HEK293 (cell line): Measurements from ENCODE around the gene CD86.

Experiments
- CTCF ChIA-PET: fragments of 350-600 bp; formaldehyde crosslinking; extraction: SDS; loops from one replicate; lab custom pipeline; 2021; ENCODE audit warnings: antibody characterized with exemption; lab: Yijun Ruan, JAX
- POLR2A ChIA-PET: fragments of 300-600 bp; formaldehyde crosslinking; extraction: SDS; loops from one replicate; lab custom pipeline; 2020; ENCODE audit warnings: antibody characterized with exemption, inconsistent platforms; lab: Yijun Ruan, JAX
- H3K27ac ChIP-seq: fragments of 200-500 bp; sonication (Bioruptor generic); 2 replicates; pipeline ENCODE4 v1.5.1; 2014; ENCODE audit warnings: low read depth, low read length, control low read depth, inconsistent platforms; ENCODE audit errors: extremely low read depth
- H3K36me3 ChIP-seq, 2 experiments: fragments of 200-500 bp in 1 of 2; sonication (Bioruptor generic) in 1 of 2; 1 replicate in 1 of 2; 2 replicates in 1 of 2; pipeline ENCODE4 v1.5.1; 2014 to 2017; ENCODE audit warnings: inconsistent platforms in 2 of 2, low read length in 2 of 2; ENCODE audit not compliant: control insufficient read depth in 2 of 2, insufficient read depth in 1 of 2
- H3K4me1 ChIP-seq: fragments of 200-500 bp; sonication (Bioruptor generic); 2 replicates; pipeline ENCODE4 v1.5.1; 2014; ENCODE audit warnings: mild to moderate bottlenecking, low read length, inconsistent platforms; ENCODE audit not compliant: control insufficient read depth, insufficient read depth
- H3K4me3 ChIP-seq: 2 replicates; pipeline ENCODE4 v1.5.1; 2011; ENCODE audit warnings: low read depth, mild to moderate bottlenecking, control low read depth, low read length, moderate library complexity
- H3K9me3 ChIP-seq: fragments of 200-500 bp; sonication (Bioruptor generic); 2 replicates; pipeline ENCODE4 v1.5.1; 2014; ENCODE audit warnings: low read depth, low read length, inconsistent platforms; ENCODE audit not compliant: control insufficient read depth, insufficient read depth
- BCL11B ChIP-seq: fragments of 450-650 bp; formaldehyde crosslinking; IDR thresholded peaks from 2 replicates; pipeline ENCODE4 v1.5.1; 2016; ENCODE audit warnings: low read depth, missing biosample characterization, missing genetic modification characterization
- GLIS2 ChIP-seq: fragments of 450-650 bp; formaldehyde crosslinking; IDR thresholded peaks from 2 replicates; pipeline ENCODE4 v1.5.1; 2016; ENCODE audit warnings: missing biosample characterization, missing genetic modification characterization
- MZF1 ChIP-seq: fragments of 450-650 bp; formaldehyde crosslinking; IDR thresholded peaks from 2 replicates; pipeline ENCODE4 v1.5.1; 2017; ENCODE audit warnings: missing biosample characterization, missing genetic modification characterization, borderline replicate concordance
- OSR2 ChIP-seq: fragments of 450-650 bp; formaldehyde crosslinking; IDR thresholded peaks from 2 replicates; pipeline ENCODE4 v1.5.1; 2016; ENCODE audit warnings: missing biosample characterization, missing genetic modification characterization
- OVOL3 ChIP-seq: fragments of 450-650 bp; formaldehyde crosslinking; IDR thresholded peaks from 2 replicates; pipeline ENCODE4 v1.5.1; 2016; ENCODE audit warnings: missing biosample characterization, missing genetic modification characterization
- REPIN1 ChIP-seq: fragments of 450-650 bp; formaldehyde crosslinking; IDR thresholded peaks from 2 replicates; pipeline ENCODE4 v1.5.1; 2017; ENCODE audit warnings: missing biosample characterization, missing genetic modification characterization, low read depth
- ZBTB7A ChIP-seq: fragments of 450-650 bp; formaldehyde crosslinking; IDR thresholded peaks from 2 replicates; pipeline ENCODE4 v1.5.1; 2016; ENCODE audit warnings: low read depth, missing biosample characterization, missing genetic modification characterization
- ZNF16 ChIP-seq: fragments of 450-650 bp; formaldehyde crosslinking; IDR thresholded peaks from 2 replicates; pipeline ENCODE4 v1.5.1; 2016; ENCODE audit warnings: low read depth, missing biosample characterization, missing genetic modification characterization
- ZNF184 ChIP-seq: fragments of 450-650 bp; IDR thresholded peaks from 2 replicates; pipeline ENCODE4 v1.5.1; 2018; ENCODE audit warnings: missing biosample characterization, mild to moderate bottlenecking, missing genetic modification characterization
- ZNF292 ChIP-seq: fragments of 450-650 bp; formaldehyde crosslinking; IDR thresholded peaks from 2 replicates; pipeline ENCODE4 v1.5.1; 2016; ENCODE audit warnings: low read depth, missing biosample characterization, missing genetic modification characterization, borderline replicate concordance
- ZNF302 ChIP-seq: fragments of 450-650 bp; formaldehyde crosslinking; IDR thresholded peaks from 2 replicates; pipeline ENCODE4 v1.5.1; 2016; ENCODE audit warnings: missing biosample characterization, missing genetic modification characterization, low read depth
- ZNF529 ChIP-seq: fragments of 450-650 bp; formaldehyde crosslinking; IDR thresholded peaks from 2 replicates; pipeline ENCODE4 v1.5.1; 2017; ENCODE audit warnings: missing genetic modification characterization, missing biosample characterization; ENCODE audit not compliant: insufficient replicate concordance
- ZNF777 ChIP-seq: fragments of 450-650 bp; formaldehyde crosslinking; IDR thresholded peaks from 2 replicates; pipeline ENCODE4 v1.5.1; 2017; ENCODE audit warnings: missing biosample characterization, missing genetic modification characterization, borderline replicate concordance
- ZSCAN23 ChIP-seq: fragments of 450-650 bp; formaldehyde crosslinking; IDR thresholded peaks from 2 replicates; pipeline ENCODE4 v1.5.1; 2016; ENCODE audit warnings: missing biosample characterization, missing genetic modification characterization
- TF ChIP-seq, protein P1 (sequence below): fragments of 450-650 bp; formaldehyde crosslinking; optimal IDR thresholded peaks from 2 replicates; pipeline ENCODE3; 2016; ENCODE audit warnings: missing biosample characterization, mild to moderate bottlenecking, missing genetic modification characterization
- TF ChIP-seq, protein P2 (sequence below): fragments of 450-650 bp; formaldehyde crosslinking; conservative IDR thresholded peaks from 2 replicates; pipeline ENCODE4 v1.5.1; 2016; ENCODE audit warnings: low read depth, missing biosample characterization, missing genetic modification characterization
- TF ChIP-seq, protein P3 (sequence below): sonication (generic); formaldehyde crosslinking; IDR thresholded peaks from 2 replicates; pipeline ENCODE4 v1.8.1; 2022; ENCODE audit warnings: mild to moderate bottlenecking, moderate library complexity, missing genetic modification reagents
- TF ChIP-seq, protein P4 (sequence below): fragments of 450-650 bp; formaldehyde crosslinking; IDR thresholded peaks from 2 replicates; pipeline ENCODE4 v1.5.1; 2016; ENCODE audit warnings: missing biosample characterization, missing genetic modification characterization
- TF ChIP-seq, protein P5 (sequence below): fragments of 450-650 bp; formaldehyde crosslinking; IDR thresholded peaks from 2 replicates; pipeline ENCODE4 v1.5.1; 2016; ENCODE audit warnings: missing biosample characterization, missing genetic modification characterization
- TF ChIP-seq, protein P6 (sequence below): fragments of 450-650 bp; formaldehyde crosslinking; IDR thresholded peaks from 2 replicates; pipeline ENCODE4 v1.5.1; 2017; ENCODE audit warnings: missing biosample characterization, missing genetic modification characterization

Gene CD86

DNA sequence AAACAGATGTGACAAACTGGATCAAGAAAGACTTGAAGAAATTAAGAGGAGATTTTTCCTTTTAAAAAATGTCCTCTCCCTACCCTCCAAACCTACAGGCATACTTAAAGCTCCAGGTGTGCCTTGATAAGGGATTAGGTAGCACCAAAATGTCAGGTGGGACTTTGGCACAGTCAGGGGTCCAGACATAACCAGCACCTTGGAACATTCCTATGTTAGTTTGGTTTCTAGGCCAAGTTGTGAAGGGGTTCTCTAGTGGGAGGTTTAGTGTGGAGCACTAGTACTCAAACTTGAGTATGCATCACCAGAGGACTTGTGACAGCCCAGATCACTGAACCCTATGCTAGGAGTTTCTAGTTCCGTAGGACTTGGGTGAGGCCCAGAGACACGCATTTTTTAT, 47.0 kb upstream of the CD86 start:
- Histone ChIP-seq H3K9me3 (no peaks in the 10 kb centered on the region), H3K4me1 (no peaks in the 10 kb centered on the region), H3K36me3 (no peaks in the 10 kb centered on the region), H3K27ac (no peak overlapping the region), H3K4me3 (no peak overlapping the region)
- CTCF ChIA-PET = interaction anchor here (1.2 kb wide), 1 partner anchor 13 kb away, joined by 5 read pairs; no protein-coding TSS in a partner anchor
- TF ChIP-seq OVOL3 (tag by site-specific recombination) = no peak
- TF ChIP-seq, protein P1, sequence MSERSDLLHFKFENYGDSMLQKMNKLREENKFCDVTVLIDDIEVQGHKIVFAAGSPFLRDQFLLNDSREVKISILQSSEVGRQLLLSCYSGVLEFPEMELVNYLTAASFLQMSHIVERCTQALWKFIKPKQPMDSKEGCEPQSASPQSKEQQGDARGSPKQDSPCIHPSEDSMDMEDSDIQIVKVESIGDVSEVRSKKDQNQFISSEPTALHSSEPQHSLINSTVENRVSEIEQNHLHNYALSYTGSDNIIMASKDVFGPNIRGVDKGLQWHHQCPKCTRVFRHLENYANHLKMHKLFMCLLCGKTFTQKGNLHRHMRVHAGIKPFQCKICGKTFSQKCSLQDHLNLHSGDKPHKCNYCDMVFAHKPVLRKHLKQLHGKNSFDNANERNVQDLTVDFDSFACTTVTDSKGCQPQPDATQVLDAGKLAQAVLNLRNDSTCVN (tag by site-specific recombination) = no peak
- TF ChIP-seq, protein P2, sequence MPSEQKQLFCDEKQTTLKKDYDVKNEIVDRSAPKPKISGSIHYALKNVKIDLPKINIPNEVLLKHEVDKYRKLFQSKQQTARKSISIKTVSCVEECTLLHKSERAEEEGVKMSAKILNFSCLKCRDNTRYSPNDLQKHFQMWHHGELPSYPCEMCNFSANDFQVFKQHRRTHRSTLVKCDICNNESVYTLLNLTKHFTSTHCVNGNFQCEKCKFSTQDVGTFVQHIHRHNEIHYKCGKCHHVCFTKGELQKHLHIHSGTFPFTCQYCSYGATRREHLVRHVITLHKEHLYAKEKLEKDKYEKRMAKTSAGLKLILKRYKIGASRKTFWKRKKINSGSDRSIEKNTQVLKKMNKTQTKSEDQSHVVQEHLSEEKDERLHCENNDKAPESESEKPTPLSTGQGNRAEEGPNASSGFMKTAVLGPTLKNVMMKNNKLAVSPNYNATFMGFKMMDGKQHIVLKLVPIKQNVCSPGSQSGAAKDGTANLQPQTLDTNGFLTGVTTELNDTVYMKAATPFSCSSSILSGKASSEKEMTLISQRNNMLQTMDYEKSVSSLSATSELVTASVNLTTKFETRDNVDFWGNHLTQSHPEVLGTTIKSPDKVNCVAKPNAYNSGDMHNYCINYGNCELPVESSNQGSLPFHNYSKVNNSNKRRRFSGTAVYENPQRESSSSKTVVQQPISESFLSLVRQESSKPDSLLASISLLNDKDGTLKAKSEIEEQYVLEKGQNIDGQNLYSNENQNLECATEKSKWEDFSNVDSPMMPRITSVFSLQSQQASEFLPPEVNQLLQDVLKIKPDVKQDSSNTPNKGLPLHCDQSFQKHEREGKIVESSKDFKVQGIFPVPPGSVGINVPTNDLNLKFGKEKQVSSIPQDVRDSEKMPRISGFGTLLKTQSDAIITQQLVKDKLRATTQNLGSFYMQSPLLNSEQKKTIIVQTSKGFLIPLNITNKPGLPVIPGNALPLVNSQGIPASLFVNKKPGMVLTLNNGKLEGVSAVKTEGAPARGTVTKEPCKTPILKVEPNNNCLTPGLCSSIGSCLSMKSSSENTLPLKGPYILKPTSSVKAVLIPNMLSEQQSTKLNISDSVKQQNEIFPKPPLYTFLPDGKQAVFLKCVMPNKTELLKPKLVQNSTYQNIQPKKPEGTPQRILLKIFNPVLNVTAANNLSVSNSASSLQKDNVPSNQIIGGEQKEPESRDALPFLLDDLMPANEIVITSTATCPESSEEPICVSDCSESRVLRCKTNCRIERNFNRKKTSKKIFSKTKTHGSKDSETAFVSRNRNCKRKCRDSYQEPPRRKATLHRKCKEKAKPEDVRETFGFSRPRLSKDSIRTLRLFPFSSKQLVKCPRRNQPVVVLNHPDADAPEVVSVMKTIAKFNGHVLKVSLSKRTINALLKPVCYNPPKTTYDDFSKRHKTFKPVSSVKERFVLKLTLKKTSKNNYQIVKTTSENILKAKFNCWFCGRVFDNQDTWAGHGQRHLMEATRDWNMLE (tag by site-specific recombination) = no peak
- no peak for TF ChIP-seq MZF1 (tag by site-specific recombination)
- TF ChIP-seq GLIS2 (tag by site-specific recombination) = no peak
- TF ChIP-seq, protein P3, sequence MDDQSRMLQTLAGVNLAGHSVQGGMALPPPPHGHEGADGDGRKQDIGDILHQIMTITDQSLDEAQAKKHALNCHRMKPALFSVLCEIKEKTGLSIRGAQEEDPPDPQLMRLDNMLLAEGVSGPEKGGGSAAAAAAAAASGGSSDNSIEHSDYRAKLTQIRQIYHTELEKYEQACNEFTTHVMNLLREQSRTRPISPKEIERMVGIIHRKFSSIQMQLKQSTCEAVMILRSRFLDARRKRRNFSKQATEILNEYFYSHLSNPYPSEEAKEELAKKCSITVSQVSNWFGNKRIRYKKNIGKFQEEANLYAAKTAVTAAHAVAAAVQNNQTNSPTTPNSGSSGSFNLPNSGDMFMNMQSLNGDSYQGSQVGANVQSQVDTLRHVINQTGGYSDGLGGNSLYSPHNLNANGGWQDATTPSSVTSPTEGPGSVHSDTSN (CRISPR knock-in tag) = no peak
- TF ChIP-seq OSR2 (tag by site-specific recombination) = no peak
- TF ChIP-seq ZBTB7A (tag by site-specific recombination) = no peak
- TF ChIP-seq, protein P4, sequence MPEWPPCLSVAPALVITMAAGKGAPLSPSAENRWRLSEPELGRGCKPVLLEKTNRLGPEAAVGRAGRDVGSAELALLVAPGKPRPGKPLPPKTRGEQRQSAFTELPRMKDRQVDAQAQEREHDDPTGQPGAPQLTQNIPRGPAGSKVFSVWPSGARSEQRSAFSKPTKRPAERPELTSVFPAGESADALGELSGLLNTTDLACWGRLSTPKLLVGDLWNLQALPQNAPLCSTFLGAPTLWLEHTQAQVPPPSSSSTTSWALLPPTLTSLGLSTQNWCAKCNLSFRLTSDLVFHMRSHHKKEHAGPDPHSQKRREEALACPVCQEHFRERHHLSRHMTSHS (tag by site-specific recombination) = no peak
- POLR2A ChIA-PET = no interaction called here

DNA sequence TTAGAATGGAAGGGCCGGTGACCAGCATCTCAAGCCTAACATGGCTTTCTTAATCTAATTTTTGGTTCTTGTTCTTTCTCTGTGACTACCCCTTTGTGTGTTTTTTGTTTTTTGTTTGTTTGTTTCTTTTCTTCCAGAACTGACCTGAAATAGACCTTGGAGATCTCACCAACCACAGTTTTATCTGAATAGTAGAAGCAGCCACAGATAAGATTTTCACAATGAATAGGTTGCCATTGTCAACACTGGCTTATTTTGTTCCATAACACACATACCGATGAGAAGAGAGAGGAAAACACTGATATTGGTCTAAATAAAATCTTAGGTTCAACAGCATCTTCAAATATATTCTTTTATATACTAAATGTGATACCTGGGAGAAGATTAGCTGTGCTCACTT, 44.7 kb upstream of the CD86 start:
- no peak overlapping the region for H3K27ac ChIP-seq
- ChIA-PET CTCF (no interaction called here), POLR2A (no interaction called here)
- no peaks in the 10 kb centered on the region for H3K9me3 ChIP-seq
- H3K36me3 ChIP-seq = no peaks in the 10 kb centered on the region
- H3K4me3 ChIP-seq = no peak overlapping the region
- no peaks in the 10 kb centered on the region for H3K4me1 ChIP-seq
- TF ChIP-seq ZNF302 (tag by site-specific recombination) (no peak), ZSCAN23 (tag by site-specific recombination) (no peak), ZNF529 (tag by site-specific recombination) (no peak), ZNF292 (no peak), BCL11B (tag by site-specific recombination) (no peak), ZNF16 (tag by site-specific recombination) (no peak), REPIN1 (tag by site-specific recombination) (no peak), ZNF184 (tag by site-specific recombination) (no peak), ZNF777 (no peak)
- TF ChIP-seq, protein P5, sequence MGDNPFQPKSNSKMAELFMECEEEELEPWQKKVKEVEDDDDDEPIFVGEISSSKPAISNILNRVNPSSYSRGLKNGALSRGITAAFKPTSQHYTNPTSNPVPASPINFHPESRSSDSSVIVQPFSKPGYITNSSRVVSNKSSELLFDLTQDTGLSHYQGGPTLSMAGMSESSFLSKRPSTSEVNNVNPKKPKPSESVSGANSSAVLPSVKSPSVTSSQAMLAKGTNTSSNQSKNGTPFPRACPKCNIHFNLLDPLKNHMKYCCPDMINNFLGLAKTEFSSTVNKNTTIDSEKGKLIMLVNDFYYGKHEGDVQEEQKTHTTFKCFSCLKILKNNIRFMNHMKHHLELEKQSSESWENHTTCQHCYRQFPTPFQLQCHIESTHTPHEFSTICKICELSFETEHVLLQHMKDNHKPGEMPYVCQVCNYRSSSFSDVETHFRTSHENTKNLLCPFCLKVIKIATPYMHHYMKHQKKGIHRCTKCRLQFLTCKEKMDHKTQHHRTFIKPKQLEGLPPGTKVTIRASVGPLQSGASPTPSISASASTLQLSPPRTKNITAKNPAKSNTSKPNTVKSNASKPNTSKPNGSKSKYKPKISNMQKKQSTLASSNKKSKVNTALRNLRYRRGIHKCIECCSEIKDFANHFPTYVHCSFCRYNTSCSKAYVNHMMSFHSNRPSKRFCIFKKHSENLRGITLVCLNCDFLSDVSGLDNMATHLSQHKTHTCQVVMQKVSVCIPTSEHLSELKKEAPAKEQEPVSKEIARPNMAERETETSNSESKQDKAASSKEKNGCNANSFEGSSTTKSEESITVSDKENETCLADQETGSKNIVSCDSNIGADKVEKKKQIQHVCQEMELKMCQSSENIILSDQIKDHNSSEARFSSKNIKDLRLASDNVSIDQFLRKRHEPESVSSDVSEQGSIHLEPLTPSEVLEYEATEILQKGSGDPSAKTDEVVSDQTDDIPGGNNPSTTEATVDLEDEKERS (tag by site-specific recombination) = no peak
- TF ChIP-seq, protein P6, sequence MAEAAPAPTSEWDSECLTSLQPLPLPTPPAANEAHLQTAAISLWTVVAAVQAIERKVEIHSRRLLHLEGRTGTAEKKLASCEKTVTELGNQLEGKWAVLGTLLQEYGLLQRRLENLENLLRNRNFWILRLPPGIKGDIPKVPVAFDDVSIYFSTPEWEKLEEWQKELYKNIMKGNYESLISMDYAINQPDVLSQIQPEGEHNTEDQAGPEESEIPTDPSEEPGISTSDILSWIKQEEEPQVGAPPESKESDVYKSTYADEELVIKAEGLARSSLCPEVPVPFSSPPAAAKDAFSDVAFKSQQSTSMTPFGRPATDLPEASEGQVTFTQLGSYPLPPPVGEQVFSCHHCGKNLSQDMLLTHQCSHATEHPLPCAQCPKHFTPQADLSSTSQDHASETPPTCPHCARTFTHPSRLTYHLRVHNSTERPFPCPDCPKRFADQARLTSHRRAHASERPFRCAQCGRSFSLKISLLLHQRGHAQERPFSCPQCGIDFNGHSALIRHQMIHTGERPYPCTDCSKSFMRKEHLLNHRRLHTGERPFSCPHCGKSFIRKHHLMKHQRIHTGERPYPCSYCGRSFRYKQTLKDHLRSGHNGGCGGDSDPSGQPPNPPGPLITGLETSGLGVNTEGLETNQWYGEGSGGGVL (tag by site-specific recombination) = no peak
